SK-N-SH (cell line): ENCODE measurements around the gene GSTO2. TPM values are rescaled to one million over a fixed set of nuclear protein-coding genes. Genes with fewer than 3 reads are reported as not detected.

ENCODE experiments used
- CTCF ChIA-PET: fragments of 300-600, 350-600 bp; formaldehyde crosslinking; extraction: SDS; loops from one replicate; lab custom pipeline; 2021; lab: Yijun Ruan, JAX
- POLR2A ChIA-PET: fragments of 350-600 bp; sonication (Branson Sonifier 250); formaldehyde crosslinking; extraction: SDS; loops from one replicate; lab custom pipeline; 2020; ENCODE audit warnings: antibody characterized with exemption, inconsistent platforms; lab: Yijun Ruan, JAX
- DNase-seq: peaks from one replicate; pipeline ENCODE4 v3.0.0; 2012
- H2AFZ ChIP-seq: fragments of 200-600 bp; sonication (generic); 2 replicates; pipeline ENCODE4 v1.8.1; 2016; ENCODE audit warnings: antibody characterized with exemption, mild to moderate bottlenecking, low read depth
- H3F3A ChIP-seq: fragments of 200-600 bp; sonication (generic); replicated peaks from 2 replicates; pipeline ENCODE3; 2016; ENCODE audit warnings: antibody characterized with exemption, mild to moderate bottlenecking; ENCODE audit not compliant: insufficient read depth
- H3K27ac ChIP-seq, 2 experiments: fragments of 200-500 bp in 1 of 2; fragments of 200-600 bp in 1 of 2; sonication (Bioruptor generic) in 1 of 2; sonication (generic), shearing (Covaris generic) in 1 of 2; 2 replicates each; pipeline versions ENCODE4 v1.5.1 to v1.6.1; 2014 to 2016; ENCODE audit warnings: low read depth in 2 of 2, inconsistent platforms in 1 of 2, low read length in 1 of 2, mild to moderate bottlenecking in 1 of 2, mixed read lengths in 1 of 2
- H3K27me3 ChIP-seq: fragments of 200-600 bp; sonication (generic), shearing (Covaris generic); 2 replicates; pipeline ENCODE4 v1.6.1; 2016; ENCODE audit warnings: mixed run types; ENCODE audit not compliant: insufficient read depth
- H3K36me3 ChIP-seq, 2 experiments: fragments of 200-500 bp in 1 of 2; fragments of 200-600 bp in 1 of 2; sonication (Bioruptor generic) in 1 of 2; sonication (generic) in 1 of 2; replicated peaks in 1 of 2; 2 replicates each; pipeline versions ENCODE3 to v1.5.1; 2014 to 2016; ENCODE audit warnings: low read length in 1 of 2, mild to moderate bottlenecking in 1 of 2; ENCODE audit not compliant: insufficient read depth in 2 of 2, control insufficient read depth in 1 of 2
- H3K4me1 ChIP-seq, 2 experiments: fragments of 200-500 bp in 1 of 2; fragments of 200-600 bp in 1 of 2; sonication (Bioruptor generic) in 1 of 2; sonication (generic), shearing (Covaris generic) in 1 of 2; 2 replicates each; pipeline versions ENCODE4 v1.5.1 to v1.6.1; 2014 to 2016; ENCODE audit warnings: low read depth in 1 of 2, low read length in 1 of 2, mixed run types in 1 of 2; ENCODE audit not compliant: insufficient read depth in 2 of 2, control insufficient read depth in 1 of 2
- H3K4me2 ChIP-seq: fragments of 200-600 bp; sonication (generic), shearing (Covaris generic); 2 replicates; pipeline ENCODE4 v1.6.1; 2017; ENCODE audit warnings: mixed run types
- H3K4me3 ChIP-seq, 2 experiments: fragments of 200-500 bp in 1 of 2; fragments of 200-600 bp in 1 of 2; sonication (Bioruptor generic) in 1 of 2; sonication (generic), shearing (Covaris generic) in 1 of 2; 2 replicates each; pipeline versions ENCODE4 v1.5.1 to v1.8.1; 2014 to 2016; ENCODE audit warnings: low read depth in 2 of 2, inconsistent platforms in 1 of 2, low read length in 1 of 2, mild to moderate bottlenecking in 1 of 2, mixed read lengths in 1 of 2, moderate library complexity in 1 of 2
- H3K79me2 ChIP-seq: fragments of 200-600 bp; sonication (generic); 2 replicates; pipeline ENCODE4 v1.8.1; 2017; ENCODE audit warnings: mild to moderate bottlenecking; ENCODE audit not compliant: insufficient read depth
- H3K9ac ChIP-seq: fragments of 200-600 bp; sonication (generic); 2 replicates; pipeline ENCODE4 v1.6.1; 2017; ENCODE audit warnings: mixed run types
- H3K9me2 ChIP-seq: fragments of 200-600 bp; sonication (generic); 2 replicates; pipeline ENCODE4 v1.6.1; 2017; ENCODE audit warnings: mixed run types
- H3K9me3 ChIP-seq: fragments of 200-600 bp; sonication (generic); 2 replicates; pipeline ENCODE4 v1.6.1; 2017; ENCODE audit warnings: mixed run types, mild to moderate bottlenecking, moderate library complexity
- H4K20me1 ChIP-seq: fragments of 200-600 bp; sonication (generic); 2 replicates; pipeline ENCODE4 v1.6.1; 2017; ENCODE audit warnings: mild to moderate bottlenecking, mixed run types; ENCODE audit not compliant: insufficient read depth
- CHD2 ChIP-seq: fragments of 150-350 bp; IDR thresholded peaks from 2 replicates; pipeline ENCODE4 v1.6.1; 2018; ENCODE audit warnings: low read length; ENCODE audit not compliant: partially characterized antibody
- CTCF ChIP-seq: fragments of 200-600 bp; sonication (generic); IDR thresholded peaks from 2 replicates; pipeline ENCODE4 v1.6.1; 2017; ENCODE audit warnings: antibody characterized with exemption, mild to moderate bottlenecking, moderate library complexity
- ELF1 ChIP-seq: IDR thresholded peaks from 2 replicates; pipeline ENCODE4 v1.4.0; 2012
- FOSL2 ChIP-seq: IDR thresholded peaks from 2 replicates; pipeline ENCODE4 v1.4.0; 2012; ENCODE audit warnings: low read depth, mild to moderate bottlenecking, moderate library complexity, borderline replicate concordance
- FOXM1 ChIP-seq: IDR thresholded peaks from 2 replicates; pipeline ENCODE4 v1.4.0; 2012; ENCODE audit warnings: low read depth, mild to moderate bottlenecking
- GABPA ChIP-seq: IDR thresholded peaks from 2 replicates; pipeline ENCODE4 v1.4.0; 2012; ENCODE audit warnings: low read depth, mild to moderate bottlenecking
- IRF3 ChIP-seq: fragments of 150-350 bp; IDR thresholded peaks from 2 replicates; pipeline ENCODE4 v1.6.1; 2016; ENCODE audit warnings: mild to moderate bottlenecking, low read depth, low read length
- MAX ChIP-seq: IDR thresholded peaks from 2 replicates; pipeline ENCODE4 v1.4.0; 2012; ENCODE audit warnings: low read depth
- PBX3 ChIP-seq: IDR thresholded peaks from 2 replicates; pipeline ENCODE4; 2012
- REST ChIP-seq: IDR thresholded peaks from 2 replicates; pipeline ENCODE4 v1.6.1; 2012; ENCODE audit warnings: mild to moderate bottlenecking, low read depth, low read length, moderate library complexity
- RFX5 ChIP-seq: IDR thresholded peaks from 2 replicates; pipeline ENCODE4 v1.6.1; 2012; ENCODE audit warnings: mild to moderate bottlenecking, improper control_type of control experiment, low read length
- RXRA ChIP-seq: IDR thresholded peaks from 2 replicates; pipeline ENCODE4 v1.4.0; 2012; ENCODE audit warnings: low read depth, mild to moderate bottlenecking, borderline replicate concordance
- ZBTB33 ChIP-seq: IDR thresholded peaks from 2 replicates; pipeline ENCODE4 v1.4.0; 2012; ENCODE audit warnings: low read depth, borderline replicate concordance
- WGBS: methylation state at CpG from one replicate; pipeline ENCODE4 v1.1.6; 2017; ENCODE audit warnings: low lambda C conversion rate; 5-methylcytosine and 5-hydroxymethylcytosine counted together
- polyA plus RNA-seq, 3 experiments: library from polyadenylated mRNA; depleted of rRNA; stranded (reverse); fragments of >200 nt; gene quantifications; 2 replicates each; pipeline ENCODE4 v1.2.3, GENCODE V29; 2012

The GSTO2 gene
- polyA plus RNA-seq, 1 of the 3 experiments (the other 2 are of a cell fraction), result 0.49 TPM

- TF ChIP-seq CTCF (no peak), PBX3 (no peak), IRF3 (no peak)
Observed at GRCh38 chr10:104340111-104340526, 71.1 kb downstream of the GSTO2 start (continued).

GRCh38 chr10:104340641-104341040 lies 71.7 kb downstream of the GSTO2 start:
- Histone ChIP-seq H3K79me2 (peaks cover 26% of the 10 kb centered on the region), H3K4me1 (peaks cover 15 to 16% of the 10 kb centered on the region in 2 experiments; a peak in 2 of 4 replicates), H3K9ac (no peak overlapping the region), H4K20me1 (peaks cover 6% of the 10 kb centered on the region; the same call in 1 of the 2 replicates), H3K27ac (peak overlapping the region in 1 of 2 experiments; percentile 98; a peak in 1 of 4 replicates), H3K4me2 (no peak overlapping the region), H3K9me2 (no peaks in the 10 kb centered on the region), H2AFZ (no peak overlapping the region), H3K36me3 (no peaks in the 10 kb centered on the region), H3K27me3 (no peaks in the 10 kb centered on the region), H3K4me3 (no peak overlapping the region), H3F3A (peaks cover 17% of the 10 kb centered on the region), H3K9me3 (no peaks in the 10 kb centered on the region)
- no peak for DNase-seq
- ChIA-PET CTCF (interaction anchor here (0.8 to 3.4 kb wide), 6 partner anchors 12 to 55 kb away, joined by 3 to 20 read pairs (median 5); partner anchors contain the start of gene CFAP58), POLR2A (interaction anchor here (0.6 kb wide), 1 partner anchor 559 kb away, joined by 3 read pairs; no protein-coding TSS in a partner anchor)
- TF ChIP-seq GABPA, result no peak
- no peak for TF ChIP-seq RXRA
- TF ChIP-seq ZBTB33, result no peak
- TF ChIP-seq RFX5, result no peak
- no peak for TF ChIP-seq REST
- no peak for TF ChIP-seq CHD2
- TF ChIP-seq ELF1, result no peak
- TF ChIP-seq FOSL2, result no peak
- no peak for TF ChIP-seq FOXM1
- no peak for TF ChIP-seq MAX
- 97% methylated on average over 4 of the region's 4 CpGs for WGBS
